ENCODE results near the gene PSMC4. TPM values are rescaled to one million over a fixed set of nuclear protein-coding genes. Genes with fewer than 3 reads are reported as not detected.

PSMC4 gene
- polyA plus RNA-seq, 1 of the 3 experiments (the other 2 are of a cell fraction): 173 TPM

DNA sequence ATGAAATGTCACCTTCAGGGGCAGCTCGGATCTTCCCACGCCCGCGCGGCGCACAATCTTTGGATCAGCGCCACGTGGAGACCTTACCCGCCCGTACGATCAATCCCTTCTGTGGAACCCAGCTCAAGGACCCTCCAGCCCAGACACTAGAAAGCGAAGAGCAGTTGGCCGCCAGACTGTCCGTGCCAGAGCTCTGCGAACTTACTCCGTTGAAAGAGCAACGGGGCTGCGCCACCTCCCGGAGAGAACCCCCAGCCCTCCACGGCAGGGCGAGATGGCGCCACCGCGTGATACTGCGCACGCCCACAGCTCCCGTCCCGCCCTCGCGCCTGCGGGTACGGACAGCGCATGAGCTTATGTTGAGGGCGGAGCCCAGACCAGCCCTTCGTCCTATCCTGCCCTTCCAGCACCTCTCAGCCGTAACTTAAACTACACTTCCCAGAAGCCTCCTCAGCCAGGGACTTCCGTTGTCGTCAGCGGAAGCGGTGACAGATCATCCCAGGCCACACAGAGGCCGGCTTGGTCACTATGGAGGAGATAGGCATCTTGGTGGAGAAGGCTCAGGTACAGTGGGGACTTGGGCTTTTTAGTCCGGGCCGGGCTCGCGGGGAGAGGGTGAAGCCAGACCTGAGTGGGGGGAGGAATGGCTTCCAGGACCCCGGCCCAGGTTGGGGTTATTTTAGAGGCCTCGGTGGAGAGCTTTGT is at the start of gene PSMC4 (continued):
- TF ChIP-seq, protein P1, sequence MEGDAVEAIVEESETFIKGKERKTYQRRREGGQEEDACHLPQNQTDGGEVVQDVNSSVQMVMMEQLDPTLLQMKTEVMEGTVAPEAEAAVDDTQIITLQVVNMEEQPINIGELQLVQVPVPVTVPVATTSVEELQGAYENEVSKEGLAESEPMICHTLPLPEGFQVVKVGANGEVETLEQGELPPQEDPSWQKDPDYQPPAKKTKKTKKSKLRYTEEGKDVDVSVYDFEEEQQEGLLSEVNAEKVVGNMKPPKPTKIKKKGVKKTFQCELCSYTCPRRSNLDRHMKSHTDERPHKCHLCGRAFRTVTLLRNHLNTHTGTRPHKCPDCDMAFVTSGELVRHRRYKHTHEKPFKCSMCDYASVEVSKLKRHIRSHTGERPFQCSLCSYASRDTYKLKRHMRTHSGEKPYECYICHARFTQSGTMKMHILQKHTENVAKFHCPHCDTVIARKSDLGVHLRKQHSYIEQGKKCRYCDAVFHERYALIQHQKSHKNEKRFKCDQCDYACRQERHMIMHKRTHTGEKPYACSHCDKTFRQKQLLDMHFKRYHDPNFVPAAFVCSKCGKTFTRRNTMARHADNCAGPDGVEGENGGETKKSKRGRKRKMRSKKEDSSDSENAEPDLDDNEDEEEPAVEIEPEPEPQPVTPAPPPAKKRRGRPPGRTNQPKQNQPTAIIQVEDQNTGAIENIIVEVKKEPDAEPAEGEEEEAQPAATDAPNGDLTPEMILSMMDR (IDR thresholded peaks at IDR 0.05): peak; percentile 75

DNA sequence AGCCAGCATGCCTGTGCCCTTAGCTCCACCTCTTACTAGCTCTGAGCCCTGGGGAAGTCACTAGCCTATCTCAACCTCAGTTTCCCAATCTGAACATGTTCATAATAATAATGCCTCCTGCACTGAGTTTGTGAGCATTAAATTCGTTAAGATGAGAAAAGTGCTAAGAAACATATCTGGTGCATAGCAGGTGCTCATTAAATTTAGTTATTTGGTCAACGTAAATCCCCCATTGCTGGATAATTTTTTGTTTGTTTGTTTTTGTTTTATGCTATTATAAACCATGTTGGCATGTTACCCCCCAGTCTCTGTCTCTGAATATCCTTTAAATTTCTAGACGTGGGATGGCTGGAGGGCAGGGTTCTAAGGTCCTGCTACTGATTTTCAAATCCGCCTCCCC is 47.1 kb upstream of the PSMC4 start:
- Histone ChIP-seq H3K4me1 (ENCODE audit: control insufficient read depth in 1 of 2, insufficient read depth in 2 of 2, low read depth in 1 of 2, low read length in 1 of 2) (no peaks in the 10 kb centered on the region), H3K9ac (no peak overlapping the region), H2AFZ (ENCODE audit: low read depth) (no peak overlapping the region), H3K9me3 (no peaks in the 10 kb centered on the region), H3K9me2 (no peaks in the 10 kb centered on the region), H3K4me3 (ENCODE audit: low read depth in 2 of 2, low read length in 1 of 2) (no peak overlapping the region), H3K4me2 (no peak overlapping the region), H3K27ac (ENCODE audit: low read depth in 2 of 2, low read length in 1 of 2) (no peak overlapping the region), H3F3A (replicated peaks; ENCODE audit: insufficient read depth) (no peaks in the 10 kb centered on the region), H4K20me1 (ENCODE audit: insufficient read depth) (no peaks in the 10 kb centered on the region), H3K36me3 (replicated peaks in 1 of 2; ENCODE audit: control insufficient read depth in 1 of 2, insufficient read depth in 2 of 2, low read length in 1 of 2) (no peaks in the 10 kb centered on the region), H3K27me3 (ENCODE audit: insufficient read depth) (no peaks in the 10 kb centered on the region), H3K79me2 (ENCODE audit: insufficient read depth) (no peaks in the 10 kb centered on the region)
- TF ChIP-seq GATA2 (CRISPR knock-in tag; IDR thresholded peaks at IDR 0.05): no peak
- TF ChIP-seq SMC3 (IDR thresholded peaks at IDR 0.05; ENCODE audit: low read depth, low read length): no peak
- no peak for TF ChIP-seq MEF2A (IDR thresholded peaks at IDR 0.05; ENCODE audit: borderline replicate concordance, low read depth)
- TF ChIP-seq JUND (IDR thresholded peaks at IDR 0.05): no peak
- DNase-seq: no peak
- ChIA-PET POLR2A (no interaction called here), CTCF (no interaction called here)
- WGBS (ENCODE audit: low lambda C conversion rate): 36% methylated on average over 4 of the region's 4 CpGs

DNA sequence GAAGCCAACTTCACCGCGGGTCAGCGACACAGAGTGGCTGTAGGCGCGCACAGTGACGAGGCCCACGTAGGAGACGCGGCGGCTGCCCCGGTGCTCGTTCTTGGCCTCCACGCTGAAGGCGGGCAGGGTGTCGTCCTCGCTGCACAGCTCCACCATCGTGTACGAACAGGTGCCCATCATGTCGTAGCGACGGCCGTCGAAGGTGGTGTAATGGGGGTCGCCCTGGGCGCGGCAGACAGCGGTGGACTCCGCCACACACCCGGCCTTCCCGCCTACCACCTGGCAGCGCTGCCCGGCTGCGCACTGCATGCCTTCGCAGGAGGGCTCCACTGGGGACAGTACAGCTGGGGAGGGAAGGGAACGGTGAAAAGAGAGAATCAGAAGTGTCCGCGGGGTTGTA is 46.6 kb upstream of the PSMC4 start:
- H3F3A ChIP-seq (replicated peaks; ENCODE audit: insufficient read depth): no peaks in the 10 kb centered on the region
- 85% methylated on average over 35 of the region's 37 CpGs for WGBS (ENCODE audit: low lambda C conversion rate)
- ChIA-PET POLR2A (no interaction called here), CTCF (no interaction called here)
- H3K79me2 ChIP-seq (ENCODE audit: insufficient read depth): no peaks in the 10 kb centered on the region
- H3K36me3 ChIP-seq (replicated peaks in 1 of 2; ENCODE audit: control insufficient read depth in 1 of 2, insufficient read depth in 2 of 2, low read length in 1 of 2): no peaks in the 10 kb centered on the region
- H3K4me2 ChIP-seq: no peak overlapping the region
- H3K9me2 ChIP-seq: no peaks in the 10 kb centered on the region
- no peaks in the 10 kb centered on the region for H4K20me1 ChIP-seq (ENCODE audit: insufficient read depth)
- H3K4me3 ChIP-seq (ENCODE audit: low read depth in 2 of 2, low read length in 1 of 2): no peak overlapping the region
- H3K9ac ChIP-seq: no peak overlapping the region
- H3K4me1 ChIP-seq (ENCODE audit: control insufficient read depth in 1 of 2, insufficient read depth in 2 of 2, low read depth in 1 of 2, low read length in 1 of 2): no peaks in the 10 kb centered on the region
- no peaks in the 10 kb centered on the region for H3K27me3 ChIP-seq (ENCODE audit: insufficient read depth)
- H2AFZ ChIP-seq (ENCODE audit: low read depth): no peak overlapping the region
- DNase-seq: no peak
- no peaks in the 10 kb centered on the region for H3K9me3 ChIP-seq
- no peak overlapping the region for H3K27ac ChIP-seq (ENCODE audit: low read depth in 2 of 2, low read length in 1 of 2)
- TF ChIP-seq, protein P2, sequence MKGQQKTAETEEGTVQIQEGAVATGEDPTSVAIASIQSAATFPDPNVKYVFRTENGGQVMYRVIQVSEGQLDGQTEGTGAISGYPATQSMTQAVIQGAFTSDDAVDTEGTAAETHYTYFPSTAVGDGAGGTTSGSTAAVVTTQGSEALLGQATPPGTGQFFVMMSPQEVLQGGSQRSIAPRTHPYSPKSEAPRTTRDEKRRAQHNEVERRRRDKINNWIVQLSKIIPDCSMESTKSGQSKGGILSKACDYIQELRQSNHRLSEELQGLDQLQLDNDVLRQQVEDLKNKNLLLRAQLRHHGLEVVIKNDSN (IDR thresholded peaks at IDR 0.05; ENCODE audit: borderline replicate concordance, low read depth): no peak
- TF ChIP-seq, protein P3, sequence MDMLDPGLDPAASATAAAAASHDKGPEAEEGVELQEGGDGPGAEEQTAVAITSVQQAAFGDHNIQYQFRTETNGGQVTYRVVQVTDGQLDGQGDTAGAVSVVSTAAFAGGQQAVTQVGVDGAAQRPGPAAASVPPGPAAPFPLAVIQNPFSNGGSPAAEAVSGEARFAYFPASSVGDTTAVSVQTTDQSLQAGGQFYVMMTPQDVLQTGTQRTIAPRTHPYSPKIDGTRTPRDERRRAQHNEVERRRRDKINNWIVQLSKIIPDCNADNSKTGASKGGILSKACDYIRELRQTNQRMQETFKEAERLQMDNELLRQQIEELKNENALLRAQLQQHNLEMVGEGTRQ (IDR thresholded peaks at IDR 0.05; ENCODE audit: borderline replicate concordance, low read depth, low read length): no peak
- no peak for TF ChIP-seq TAF1 (IDR thresholded peaks at IDR 0.05; ENCODE audit: borderline replicate concordance, low read depth, low read length)
- TF ChIP-seq, protein P4, sequence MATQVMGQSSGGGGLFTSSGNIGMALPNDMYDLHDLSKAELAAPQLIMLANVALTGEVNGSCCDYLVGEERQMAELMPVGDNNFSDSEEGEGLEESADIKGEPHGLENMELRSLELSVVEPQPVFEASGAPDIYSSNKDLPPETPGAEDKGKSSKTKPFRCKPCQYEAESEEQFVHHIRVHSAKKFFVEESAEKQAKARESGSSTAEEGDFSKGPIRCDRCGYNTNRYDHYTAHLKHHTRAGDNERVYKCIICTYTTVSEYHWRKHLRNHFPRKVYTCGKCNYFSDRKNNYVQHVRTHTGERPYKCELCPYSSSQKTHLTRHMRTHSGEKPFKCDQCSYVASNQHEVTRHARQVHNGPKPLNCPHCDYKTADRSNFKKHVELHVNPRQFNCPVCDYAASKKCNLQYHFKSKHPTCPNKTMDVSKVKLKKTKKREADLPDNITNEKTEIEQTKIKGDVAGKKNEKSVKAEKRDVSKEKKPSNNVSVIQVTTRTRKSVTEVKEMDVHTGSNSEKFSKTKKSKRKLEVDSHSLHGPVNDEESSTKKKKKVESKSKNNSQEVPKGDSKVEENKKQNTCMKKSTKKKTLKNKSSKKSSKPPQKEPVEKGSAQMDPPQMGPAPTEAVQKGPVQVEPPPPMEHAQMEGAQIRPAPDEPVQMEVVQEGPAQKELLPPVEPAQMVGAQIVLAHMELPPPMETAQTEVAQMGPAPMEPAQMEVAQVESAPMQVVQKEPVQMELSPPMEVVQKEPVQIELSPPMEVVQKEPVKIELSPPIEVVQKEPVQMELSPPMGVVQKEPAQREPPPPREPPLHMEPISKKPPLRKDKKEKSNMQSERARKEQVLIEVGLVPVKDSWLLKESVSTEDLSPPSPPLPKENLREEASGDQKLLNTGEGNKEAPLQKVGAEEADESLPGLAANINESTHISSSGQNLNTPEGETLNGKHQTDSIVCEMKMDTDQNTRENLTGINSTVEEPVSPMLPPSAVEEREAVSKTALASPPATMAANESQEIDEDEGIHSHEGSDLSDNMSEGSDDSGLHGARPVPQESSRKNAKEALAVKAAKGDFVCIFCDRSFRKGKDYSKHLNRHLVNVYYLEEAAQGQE (IDR thresholded peaks at IDR 0.05; ENCODE audit: low read depth, low read length): no peak
- no peak for TF ChIP-seq MEF2A (IDR thresholded peaks at IDR 0.05; ENCODE audit: borderline replicate concordance, low read depth)
- no peak for TF ChIP-seq CHD2 (IDR thresholded peaks at IDR 0.05; ENCODE audit: low read length, partially characterized antibody)
- TF ChIP-seq RAD21 (IDR thresholded peaks at IDR 0.05; ENCODE audit: low read length): no peak
- no peak for TF ChIP-seq YY1 (IDR thresholded peaks at IDR 0.05; ENCODE audit: low read depth)
- TF ChIP-seq, protein P5, sequence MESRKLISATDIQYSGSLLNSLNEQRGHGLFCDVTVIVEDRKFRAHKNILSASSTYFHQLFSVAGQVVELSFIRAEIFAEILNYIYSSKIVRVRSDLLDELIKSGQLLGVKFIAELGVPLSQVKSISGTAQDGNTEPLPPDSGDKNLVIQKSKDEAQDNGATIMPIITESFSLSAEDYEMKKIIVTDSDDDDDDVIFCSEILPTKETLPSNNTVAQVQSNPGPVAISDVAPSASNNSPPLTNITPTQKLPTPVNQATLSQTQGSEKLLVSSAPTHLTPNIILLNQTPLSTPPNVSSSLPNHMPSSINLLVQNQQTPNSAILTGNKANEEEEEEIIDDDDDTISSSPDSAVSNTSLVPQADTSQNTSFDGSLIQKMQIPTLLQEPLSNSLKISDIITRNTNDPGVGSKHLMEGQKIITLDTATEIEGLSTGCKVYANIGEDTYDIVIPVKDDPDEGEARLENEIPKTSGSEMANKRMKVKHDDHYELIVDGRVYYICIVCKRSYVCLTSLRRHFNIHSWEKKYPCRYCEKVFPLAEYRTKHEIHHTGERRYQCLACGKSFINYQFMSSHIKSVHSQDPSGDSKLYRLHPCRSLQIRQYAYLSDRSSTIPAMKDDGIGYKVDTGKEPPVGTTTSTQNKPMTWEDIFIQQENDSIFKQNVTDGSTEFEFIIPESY (IDR thresholded peaks at IDR 0.05; ENCODE audit: borderline replicate concordance, low read depth): no peak
- TF ChIP-seq, protein P6, sequence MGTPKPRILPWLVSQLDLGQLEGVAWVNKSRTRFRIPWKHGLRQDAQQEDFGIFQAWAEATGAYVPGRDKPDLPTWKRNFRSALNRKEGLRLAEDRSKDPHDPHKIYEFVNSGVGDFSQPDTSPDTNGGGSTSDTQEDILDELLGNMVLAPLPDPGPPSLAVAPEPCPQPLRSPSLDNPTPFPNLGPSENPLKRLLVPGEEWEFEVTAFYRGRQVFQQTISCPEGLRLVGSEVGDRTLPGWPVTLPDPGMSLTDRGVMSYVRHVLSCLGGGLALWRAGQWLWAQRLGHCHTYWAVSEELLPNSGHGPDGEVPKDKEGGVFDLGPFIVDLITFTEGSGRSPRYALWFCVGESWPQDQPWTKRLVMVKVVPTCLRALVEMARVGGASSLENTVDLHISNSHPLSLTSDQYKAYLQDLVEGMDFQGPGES (IDR thresholded peaks at IDR 0.05; ENCODE audit: low read depth, low read length): no peak
